Measurements from ENCODE around the gene U2AF1L4.

- TF ChIP-seq, protein P1, sequence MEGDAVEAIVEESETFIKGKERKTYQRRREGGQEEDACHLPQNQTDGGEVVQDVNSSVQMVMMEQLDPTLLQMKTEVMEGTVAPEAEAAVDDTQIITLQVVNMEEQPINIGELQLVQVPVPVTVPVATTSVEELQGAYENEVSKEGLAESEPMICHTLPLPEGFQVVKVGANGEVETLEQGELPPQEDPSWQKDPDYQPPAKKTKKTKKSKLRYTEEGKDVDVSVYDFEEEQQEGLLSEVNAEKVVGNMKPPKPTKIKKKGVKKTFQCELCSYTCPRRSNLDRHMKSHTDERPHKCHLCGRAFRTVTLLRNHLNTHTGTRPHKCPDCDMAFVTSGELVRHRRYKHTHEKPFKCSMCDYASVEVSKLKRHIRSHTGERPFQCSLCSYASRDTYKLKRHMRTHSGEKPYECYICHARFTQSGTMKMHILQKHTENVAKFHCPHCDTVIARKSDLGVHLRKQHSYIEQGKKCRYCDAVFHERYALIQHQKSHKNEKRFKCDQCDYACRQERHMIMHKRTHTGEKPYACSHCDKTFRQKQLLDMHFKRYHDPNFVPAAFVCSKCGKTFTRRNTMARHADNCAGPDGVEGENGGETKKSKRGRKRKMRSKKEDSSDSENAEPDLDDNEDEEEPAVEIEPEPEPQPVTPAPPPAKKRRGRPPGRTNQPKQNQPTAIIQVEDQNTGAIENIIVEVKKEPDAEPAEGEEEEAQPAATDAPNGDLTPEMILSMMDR (conservative IDR thresholded peaks at IDR 0.05), result no peak
- no peak for TF ChIP-seq ZFX (IDR thresholded peaks at IDR 0.05)
Observed at GRCh38 chr19:35720648-35721047, 24.6 kb downstream of the U2AF1L4 start.

Measured in C4-2B (cell line).